GM21367 (cell line): ENCODE results near the gene FCSK.
A peak's percentile ranks its signal among the peaks of the same experiment; 100 is the strongest.

Experiments used
- ATAC-seq: cut with Tn5 transposase; IDR thresholded peaks from one replicate; pipeline ENCODE4 v1.9.1; 2021; ENCODE audit not compliant: unreplicated experiment

Gene FCSK

GRCh38 chr16:70476272-70477020 is 22.1 kb downstream of the FCSK start:
- ATAC-seq, result peak; percentile 64

GRCh38 chr16:70478169-70478568 is 23.8 kb downstream of the FCSK start:
- no peak for ATAC-seq

GRCh38 chr16:70478912-70479341 is 24.5 kb downstream of the FCSK start:
- no peak for ATAC-seq

DNA sequence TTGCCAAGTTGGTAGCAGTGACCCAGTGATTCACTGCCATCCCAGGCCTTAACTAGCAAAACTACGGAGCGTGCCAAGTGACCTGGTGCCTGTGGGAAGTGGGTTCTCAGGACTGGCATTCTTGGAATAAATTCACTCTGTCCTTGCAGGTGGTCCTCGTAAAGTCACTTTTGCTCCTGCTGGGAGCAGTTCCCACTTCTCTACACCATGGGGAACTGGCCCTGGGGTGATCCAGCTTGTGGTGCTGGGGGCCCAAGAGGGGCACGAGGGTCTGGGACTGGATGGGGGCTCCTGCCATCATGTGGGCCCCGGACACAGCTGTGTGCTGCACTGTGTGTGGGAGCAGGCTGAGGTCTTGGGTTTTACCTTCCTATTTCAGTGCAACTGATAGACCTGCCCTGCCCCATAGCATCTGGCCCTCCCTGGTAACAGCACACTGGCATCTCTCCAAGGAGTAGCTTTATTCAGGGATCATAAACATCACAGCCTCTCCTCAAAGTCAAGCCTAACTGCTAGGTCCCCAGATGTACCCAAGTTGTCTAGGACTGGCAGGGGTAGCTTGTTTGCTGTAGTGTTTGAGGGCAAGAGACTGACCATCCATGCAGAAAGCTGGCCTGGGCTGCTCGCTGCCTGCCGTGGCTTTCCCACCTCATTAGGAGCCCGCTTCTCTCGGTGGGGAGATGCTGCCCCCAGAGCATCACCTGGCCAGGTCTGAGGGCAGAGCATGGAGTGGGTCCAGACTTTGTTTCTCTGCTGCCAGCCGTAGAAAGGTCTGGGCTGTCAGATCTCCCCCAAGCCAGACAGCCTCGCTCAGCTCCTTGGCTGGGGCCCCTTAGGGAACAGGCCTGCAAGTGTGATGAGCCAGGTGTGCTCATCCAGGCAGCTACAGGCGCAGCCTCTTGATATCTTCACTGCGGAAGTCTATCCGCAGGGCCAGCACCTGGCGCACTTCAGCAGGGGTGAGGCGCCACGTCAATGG is 26.0 kb downstream of the FCSK start:
- no peak for ATAC-seq

GRCh38 chr16:70481929-70482536 is 27.6 kb downstream of the FCSK start:
- no peak for ATAC-seq

GRCh38 chr16:70482624-70483023 is 28.2 kb downstream of the FCSK start:
- ATAC-seq, result no peak

DNA sequence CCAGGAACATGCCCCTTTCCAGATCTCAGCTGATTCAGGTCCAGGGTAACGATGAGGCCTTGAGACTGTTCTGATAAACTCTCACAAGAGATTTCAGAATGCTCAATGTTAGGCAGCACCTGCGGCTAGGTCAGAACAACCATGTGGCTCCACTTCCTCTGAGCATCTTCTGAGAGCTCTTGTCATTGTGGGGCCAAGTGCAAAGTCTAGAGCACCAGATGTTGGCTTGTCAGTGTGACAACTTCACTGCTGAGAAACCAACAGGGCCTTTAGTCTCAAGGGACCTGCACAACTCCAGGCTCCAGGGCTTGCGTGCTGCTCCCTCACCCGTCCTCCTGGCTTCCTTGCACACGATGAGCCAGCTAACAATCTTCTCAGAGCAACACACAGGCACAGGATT is 29.0 kb downstream of the FCSK start:
- no peak for ATAC-seq

DNA sequence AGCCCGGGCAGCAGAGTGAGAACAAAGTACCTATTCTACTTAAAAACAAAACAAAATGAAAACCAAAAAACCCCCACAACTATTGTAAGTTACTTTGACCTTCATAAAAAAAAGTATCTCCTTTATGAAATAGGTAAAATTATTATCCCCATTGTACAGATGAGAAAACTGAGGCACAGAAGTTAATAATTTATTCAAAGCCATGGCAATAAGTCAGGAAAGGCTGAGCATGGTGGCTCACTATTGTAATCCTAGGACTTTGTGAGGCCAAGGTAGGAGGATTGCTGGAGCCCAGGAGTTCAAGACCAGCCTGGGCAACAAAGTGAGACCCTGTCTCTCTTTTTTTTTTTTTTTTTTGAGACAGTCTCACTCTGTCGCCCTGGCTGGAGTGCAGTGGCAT is 30.5 kb downstream of the FCSK start:
- no peak for ATAC-seq

- ATAC-seq, result no peak
These were observed 35.9 kb downstream of the FCSK start for GRCh38 chr16:70490261-70490660.

GRCh38 chr16:70493802-70494201 is 39.4 kb downstream of the FCSK start:
- ATAC-seq, result no peak

- no peak for ATAC-seq
These were observed 39.9 kb downstream of the FCSK start for GRCh38 chr16:70494202-70494770.

- no peak for ATAC-seq
These were observed 40.4 kb downstream of the FCSK start for GRCh38 chr16:70494777-70495176.

GRCh38 chr16:70495425-70496182 is 41.2 kb downstream of the FCSK start:
- no peak for ATAC-seq

DNA sequence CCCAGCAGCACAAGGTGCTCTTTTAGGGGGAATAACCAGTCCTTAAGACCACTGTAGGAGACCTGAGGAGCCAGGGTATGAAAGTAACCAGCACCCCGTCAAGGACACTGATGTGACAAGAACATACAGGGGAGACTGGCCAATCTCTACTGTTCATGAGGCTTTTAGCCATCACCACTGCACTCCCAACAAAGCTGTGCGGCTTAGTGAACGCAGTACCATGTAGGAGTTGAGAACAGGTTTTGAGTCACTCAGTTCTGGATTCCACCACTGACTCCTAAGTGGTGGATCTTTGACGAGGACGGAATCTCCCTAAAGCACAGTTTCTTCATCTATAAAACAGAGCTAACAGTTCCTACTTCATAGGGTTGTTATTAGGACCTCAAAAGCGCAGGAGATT is 42.1 kb downstream of the FCSK start:
- ATAC-seq, result no peak

DNA sequence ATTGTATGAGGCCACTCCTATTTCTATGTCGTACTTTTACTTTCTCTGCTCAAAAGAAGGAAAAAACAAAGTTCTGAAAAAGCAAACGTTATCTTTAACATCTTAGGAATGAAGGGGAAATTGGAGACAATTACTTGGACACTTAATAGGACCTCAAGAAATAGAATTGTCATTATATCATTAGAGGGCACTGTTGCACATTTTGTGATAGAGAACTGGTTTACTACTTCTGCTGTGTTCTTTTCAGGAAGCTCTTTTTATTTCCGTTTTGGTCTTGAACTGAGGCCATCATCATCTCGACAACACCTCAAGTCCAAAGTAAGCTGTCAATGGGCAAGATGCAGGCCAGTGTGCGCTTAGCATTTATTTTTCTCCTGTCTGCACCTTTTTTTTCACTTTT is 54.4 kb downstream of the FCSK start:
- ATAC-seq, result no peak

DNA sequence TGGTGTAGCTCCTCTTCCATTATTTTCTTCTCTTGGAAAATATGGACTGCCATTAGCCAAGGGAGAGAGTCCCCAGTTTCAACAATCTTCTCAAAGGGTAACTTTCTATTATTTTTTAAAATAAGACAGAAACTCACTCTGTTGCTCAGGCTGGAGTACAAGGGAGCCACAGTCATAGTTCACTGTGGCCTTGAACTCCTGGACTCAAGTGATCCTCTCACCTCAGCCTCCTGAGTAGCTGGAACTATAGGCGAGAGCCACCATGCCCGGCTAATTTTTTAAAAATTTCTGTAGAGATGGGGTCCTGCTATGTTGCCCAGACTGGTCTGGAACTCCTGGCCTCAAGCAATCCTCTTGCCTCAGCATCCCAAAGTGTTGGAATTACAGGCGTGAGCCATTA is 55.8 kb downstream of the FCSK start:
- no peak for ATAC-seq

GRCh38 chr16:70511833-70512232 is 57.4 kb downstream of the FCSK start:
- ATAC-seq, result no peak

- no peak for ATAC-seq
These were observed 58.1 kb downstream of the FCSK start for GRCh38 chr16:70512456-70512855.

DNA sequence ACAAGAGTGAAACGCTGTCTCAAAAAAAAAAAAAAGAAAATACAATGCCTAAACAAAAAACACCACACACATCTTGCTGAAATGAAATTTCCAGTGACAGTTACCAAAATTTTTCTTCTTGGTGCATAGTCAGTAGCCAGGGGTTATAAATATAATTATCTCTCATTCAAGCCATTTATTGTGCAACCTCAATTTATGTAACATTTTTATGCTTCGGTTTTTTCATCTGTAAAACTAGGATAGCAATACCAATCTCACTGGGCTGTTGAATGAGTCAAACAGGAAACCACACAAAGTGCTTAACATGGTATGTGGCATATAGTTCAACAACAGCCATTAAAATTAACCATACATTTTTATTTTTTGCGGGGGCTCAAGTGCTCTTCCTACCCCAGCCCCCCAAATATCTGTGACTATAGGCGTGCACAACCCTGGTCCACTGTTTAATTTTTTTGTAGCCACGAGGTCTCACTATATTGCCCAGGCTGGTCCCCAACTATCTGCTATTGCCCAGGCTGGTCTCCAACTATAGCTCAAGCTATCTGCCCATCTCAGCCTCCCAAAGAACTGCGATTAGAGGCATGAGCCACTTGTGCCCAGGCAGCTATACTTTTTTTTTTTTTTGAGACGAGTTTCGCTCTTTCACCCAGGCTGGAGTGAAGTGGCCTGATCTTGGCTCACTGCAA is 66.4 kb downstream of the FCSK start:
- no peak for ATAC-seq
